GM21528 (cell line): ENCODE measurements around the gene PTPRT.

Source experiments
- ATAC-seq: cut with Tn5 transposase; IDR thresholded peaks from one replicate; pipeline ENCODE4 v1.9.1; 2021; ENCODE audit warnings: mild to moderate bottlenecking, moderate library complexity; ENCODE audit not compliant: unreplicated experiment, low FRiP score

The PTPRT gene

DNA sequence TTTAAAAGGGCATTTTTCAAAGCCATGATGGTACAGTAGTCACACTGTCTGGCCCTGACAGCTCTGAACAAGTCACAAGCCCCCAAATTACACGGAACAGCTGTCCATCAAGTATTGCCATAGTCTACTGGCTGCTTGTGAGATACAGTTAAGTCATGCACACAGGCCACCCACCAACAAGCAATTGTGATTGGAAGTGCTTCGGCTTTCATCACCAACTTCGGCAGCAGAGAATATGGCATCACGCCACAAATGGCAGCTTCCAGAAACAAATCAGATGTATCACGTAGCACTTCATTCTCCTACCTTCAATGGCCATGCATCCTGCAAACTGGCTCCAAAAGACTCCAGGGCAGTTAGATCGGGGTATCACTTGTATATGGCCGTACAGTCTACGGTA lies 160.5 kb downstream of the PTPRT start:
- no peak for ATAC-seq

DNA sequence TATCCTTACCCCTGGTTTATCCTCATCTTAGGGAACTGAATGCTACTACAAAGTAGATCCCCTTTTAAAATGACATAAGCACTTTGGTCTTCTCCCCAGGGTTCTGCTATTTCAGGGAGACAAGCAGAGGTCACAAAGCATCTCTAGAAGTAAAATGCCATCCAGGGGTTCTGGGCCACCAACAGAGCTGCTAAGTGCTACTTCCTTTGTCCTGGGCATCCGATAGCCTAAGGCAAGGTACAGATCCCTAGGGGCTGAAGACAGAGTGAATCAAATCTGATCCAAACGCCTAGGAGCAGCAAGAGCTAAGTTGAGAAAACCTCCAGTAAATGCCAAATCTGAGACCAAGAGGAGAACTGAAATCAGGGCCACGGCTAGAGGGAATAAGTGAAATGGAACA lies 161.2 kb downstream of the PTPRT start:
- ATAC-seq, result no peak

DNA sequence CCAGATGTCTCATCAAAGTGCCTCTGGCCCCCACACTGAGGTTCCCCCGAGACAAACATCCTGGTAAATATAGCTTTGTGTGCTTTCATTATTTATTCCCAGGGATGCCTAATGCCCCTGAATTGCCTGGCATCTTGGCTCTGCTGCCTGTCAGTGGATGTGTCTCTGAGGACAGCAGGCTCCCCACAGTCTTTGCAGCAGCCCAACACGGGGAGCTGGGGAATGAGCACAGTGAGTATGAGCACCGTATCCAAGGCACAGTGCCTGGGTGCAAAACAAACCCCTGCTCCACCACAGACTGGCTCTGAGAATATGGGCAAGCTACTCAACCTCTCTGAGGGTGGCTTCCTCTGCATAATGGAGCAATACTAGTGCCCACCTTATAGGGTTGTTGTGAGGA lies 165.9 kb downstream of the PTPRT start:
- no peak for ATAC-seq

DNA sequence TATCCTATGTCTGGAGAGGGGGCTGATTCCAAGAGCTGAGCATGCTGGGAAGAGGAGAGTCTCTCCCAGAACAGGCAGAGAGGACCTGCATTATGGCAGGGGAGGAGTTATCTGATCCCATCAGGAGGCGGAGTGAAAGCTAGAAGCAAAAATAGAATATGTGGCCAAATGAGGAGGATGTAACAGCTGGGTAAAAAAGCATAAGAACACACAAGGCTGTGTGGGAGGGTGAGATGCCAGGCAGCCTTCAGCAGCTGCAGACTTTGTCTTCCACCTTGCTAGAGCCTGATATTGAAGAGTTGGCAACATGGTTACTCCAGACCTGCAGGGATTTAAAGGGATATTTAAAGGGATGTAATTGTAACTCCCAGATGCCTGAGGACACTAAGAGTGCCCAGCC lies 167.1 kb downstream of the PTPRT start:
- ATAC-seq, result no peak

DNA sequence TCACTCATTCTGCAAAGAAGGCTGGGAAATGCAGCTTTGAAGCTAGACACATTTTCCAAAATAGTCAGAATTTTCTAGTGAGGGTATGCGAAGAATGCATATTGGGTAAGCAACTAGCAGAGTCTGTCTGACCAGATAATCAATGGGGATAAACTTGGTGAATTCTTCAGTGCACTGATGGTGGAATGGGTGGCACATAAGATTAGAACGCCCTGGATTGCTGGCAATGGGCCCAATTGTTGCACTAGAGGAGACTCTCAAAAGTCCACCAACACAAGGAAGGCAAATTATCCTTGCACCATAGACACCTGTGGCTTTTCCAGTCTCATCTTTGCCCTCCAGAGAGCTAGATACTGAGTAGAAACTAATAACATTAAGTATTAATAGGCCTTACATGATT lies 167.6 kb downstream of the PTPRT start:
- ATAC-seq, result no peak

DNA sequence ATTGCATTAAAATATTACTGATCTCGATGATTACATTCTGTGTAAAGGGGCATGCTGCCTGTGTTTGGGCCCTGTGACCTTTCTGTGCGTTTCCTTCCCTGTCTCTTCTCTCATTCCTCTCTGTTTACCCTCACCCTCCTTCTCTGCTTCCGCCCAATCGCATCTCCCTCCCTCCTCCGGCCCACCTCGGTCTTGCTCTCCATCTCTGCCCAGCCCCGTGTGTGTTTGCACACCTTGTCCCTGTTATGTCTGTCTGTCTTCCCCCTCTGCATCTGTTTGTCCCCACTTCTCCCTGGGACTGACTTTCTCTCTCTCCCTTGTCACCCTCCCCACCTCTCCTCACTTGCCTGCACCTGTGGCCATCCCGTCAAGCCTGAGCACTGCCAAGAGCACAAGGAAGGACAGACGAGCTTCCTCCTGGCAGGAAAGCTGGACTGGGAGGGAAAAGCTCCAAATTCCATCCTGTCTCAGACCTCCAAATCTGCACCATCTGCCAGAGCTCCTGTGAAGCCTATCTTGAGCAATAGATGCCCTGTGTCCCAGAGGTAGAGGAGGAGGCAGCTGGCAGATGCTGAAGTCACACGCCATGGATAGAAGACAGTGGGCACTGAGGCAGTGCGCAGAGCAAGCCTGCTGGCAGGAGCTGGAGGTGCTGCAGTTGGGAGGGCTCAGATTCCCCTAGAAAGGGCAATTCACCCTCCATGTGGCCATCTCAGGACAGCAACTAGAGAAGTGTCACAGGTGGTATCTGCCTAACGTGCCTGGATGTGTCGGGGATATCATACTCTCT lies 172.3 kb downstream of the PTPRT start:
- no peak for ATAC-seq

DNA sequence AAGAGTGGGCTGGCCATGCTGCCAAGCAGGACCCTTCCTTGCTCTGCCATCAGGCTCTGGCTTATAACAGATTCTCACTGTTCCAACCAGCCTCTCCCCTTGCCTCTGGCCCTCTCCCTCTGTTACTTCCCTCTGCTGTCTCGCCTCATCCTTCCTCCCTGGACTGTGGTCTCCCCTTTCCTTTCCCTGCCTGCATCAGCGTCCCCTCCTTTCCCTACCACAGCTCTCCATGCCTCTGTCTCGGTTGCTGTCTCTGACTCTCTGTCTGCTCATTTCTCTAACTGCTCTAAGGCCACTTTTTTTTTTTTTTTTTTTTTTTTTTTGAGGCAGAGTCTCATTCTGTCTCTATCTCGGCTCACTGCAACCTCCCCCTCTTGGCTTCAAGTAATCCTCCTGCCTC lies 173.4 kb downstream of the PTPRT start:
- ATAC-seq, result no peak

DNA sequence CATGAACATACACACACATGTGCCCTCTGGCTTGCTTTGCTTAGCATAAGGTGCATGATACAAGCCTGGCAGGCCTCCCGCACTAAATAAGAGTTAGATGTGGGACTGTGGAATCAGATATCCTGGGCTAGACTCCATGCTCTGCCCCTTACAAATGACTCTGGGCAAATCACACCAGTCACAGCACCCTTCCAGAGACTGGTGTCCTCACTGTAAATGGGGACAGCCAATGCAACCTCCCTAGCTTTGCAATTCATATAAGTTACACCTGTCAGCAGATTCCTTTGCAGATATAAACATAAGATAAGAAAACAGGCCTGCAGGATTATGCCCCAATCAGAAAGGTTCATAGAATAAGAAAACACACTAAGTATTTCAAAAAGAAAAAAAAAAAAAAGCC lies 174.1 kb downstream of the PTPRT start:
- ATAC-seq, result no peak

DNA sequence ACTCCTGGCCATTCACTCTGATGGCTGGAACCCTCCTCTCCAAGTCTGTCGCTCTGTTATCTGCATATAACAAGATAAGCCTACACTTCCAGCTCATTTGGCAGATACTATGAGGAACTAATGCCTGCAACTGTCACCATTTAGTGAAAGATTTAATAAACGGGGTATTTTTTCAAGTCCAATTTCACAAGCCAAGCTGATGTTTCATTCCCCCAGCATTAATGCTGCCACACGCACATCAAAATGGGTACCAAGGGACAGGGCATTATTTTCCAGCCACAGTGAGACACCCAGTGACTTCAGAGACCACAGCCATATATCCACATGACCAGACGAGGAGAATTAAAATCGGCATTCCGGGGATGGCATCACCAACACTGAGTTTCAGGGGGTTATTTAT lies 175.5 kb downstream of the PTPRT start:
- no peak for ATAC-seq

DNA sequence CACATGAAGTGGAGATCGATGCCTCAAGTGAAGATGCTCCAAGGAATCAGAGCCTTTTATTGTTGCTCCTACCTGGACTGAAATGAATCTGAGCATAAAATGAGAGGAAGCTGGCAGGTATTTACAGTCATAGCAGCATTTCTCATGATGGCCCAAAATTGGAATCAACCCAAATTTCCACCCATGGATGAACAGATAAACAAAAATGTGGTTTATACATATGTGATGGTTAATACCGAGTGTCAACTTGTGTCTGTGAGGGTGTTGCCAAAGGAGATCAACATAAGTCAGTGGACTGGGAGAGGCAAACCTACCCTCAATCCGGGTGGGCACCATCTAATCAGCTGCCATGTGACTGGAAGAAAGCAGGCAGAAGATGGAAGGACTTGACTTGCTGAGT lies 178.2 kb downstream of the PTPRT start:
- no peak for ATAC-seq

DNA sequence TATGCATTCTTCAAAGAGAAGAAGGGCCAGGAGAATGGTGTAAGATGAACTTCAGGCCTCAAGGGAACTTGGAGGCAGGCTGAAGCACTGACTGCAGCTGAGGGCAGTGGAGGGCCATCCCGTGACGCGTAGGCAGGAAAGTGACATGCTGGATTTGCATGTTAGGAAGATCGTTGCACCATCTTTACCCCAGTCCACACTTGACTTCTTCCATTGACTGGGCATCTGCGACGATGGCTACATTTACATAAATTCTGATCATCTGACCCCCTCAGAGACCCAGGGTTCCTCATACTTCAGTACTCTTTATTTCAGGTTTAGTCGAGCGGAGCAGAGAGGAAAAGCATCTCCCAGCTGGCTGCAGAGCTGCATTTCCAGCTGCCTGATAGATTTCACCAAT lies 180.2 kb downstream of the PTPRT start:
- ATAC-seq, result no peak

DNA sequence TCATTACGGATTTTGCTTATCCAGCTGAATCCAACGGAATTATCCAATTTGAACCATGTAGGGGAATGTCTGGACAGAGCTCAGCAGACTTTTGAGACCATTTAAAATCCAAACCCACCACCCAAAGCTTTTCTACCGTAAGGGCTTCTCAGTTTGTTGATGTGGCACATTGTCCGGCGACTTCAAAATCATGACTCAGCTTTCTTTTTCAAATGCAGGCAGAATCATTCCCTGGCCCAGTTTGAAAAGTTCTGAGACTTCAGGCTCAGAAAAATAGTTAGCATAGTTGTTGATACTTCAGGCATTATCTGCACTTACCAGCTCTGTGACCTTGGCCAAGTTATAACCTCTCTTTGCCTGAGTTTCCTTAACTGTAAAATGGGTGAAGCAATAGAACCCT lies 182.2 kb downstream of the PTPRT start:
- ATAC-seq, result no peak

DNA sequence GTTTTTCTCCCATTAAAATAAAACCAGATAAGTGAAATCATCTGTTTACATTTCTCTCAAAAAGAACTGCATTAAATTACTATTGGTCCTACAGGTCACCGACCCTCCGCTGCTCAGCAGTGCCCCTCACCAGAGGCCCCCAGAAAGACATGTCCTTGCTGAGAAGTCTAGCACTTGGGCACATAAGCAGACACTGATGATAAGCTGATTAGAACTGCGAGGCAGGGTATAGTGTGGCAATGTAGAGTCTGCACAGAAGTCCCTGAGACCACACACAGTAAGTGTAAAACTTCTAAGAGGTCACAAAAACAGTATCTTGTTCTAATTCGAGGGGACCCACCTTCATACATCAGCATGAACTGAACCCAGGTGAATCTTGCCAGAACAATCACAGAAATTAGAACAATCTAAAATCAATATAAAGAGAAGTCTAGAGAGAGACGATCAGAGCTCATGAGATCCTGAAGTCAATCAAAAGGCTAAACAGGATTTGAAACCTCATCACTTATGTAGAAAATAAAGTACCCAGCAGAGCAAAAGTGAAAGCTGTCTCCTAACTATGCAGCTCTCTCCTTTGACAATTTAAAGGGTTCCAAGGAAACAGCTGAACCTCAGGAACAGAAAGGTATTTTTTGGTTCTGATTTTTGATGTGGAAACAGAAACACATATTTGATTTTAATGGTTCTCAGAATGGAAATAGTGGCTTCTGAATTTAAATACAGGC lies 182.9 kb downstream of the PTPRT start:
- ATAC-seq, result no peak

DNA sequence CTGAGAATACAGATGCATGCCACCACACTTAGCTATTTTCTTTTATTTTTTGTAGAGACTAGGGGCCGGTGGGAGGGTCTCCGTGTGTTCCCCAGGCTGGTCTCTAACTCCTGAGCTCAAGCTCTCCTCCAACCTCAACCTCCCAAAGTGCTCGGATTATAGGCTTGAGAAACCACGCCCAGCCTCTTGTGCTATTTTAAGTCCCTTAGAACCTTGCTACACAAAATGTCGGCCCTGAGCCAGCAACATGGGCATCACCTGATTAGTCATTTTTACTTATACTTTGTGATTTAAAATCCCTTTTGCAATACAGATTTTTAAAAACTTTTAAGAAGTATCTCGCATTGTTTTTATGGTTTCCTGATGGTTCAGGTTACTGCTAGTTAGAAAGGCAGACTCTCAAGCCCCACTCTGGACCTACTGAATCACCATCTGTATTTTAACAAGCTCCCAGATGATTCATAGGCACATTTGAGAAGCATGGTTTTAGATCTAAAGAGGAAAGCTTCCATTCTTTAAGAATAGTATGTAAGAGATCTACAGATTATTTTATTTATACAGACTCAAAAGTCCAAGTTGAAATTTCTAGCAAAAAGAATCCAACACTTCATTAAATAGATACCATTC lies 186.3 kb downstream of the PTPRT start:
- ATAC-seq, result no peak

DNA sequence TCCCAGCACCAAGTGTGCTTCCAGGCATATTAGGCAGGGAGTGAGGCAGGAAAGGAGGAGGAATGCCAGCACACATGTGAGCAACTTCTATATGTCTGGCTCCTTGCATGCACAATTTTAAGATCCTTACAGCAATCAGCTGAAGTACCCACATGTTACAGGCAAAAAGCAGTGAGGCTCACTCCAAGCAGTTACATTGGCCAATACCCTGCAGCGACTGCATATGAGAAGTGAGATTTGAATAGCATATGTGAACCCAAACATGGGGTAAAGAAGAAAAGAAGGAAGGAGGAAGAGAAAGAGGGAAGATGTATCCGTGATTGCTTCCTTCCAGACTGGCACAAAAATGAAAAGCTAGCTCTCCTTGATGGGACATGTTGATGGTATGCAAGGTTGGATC lies 193.6 kb downstream of the PTPRT start:
- ATAC-seq, result no peak

DNA sequence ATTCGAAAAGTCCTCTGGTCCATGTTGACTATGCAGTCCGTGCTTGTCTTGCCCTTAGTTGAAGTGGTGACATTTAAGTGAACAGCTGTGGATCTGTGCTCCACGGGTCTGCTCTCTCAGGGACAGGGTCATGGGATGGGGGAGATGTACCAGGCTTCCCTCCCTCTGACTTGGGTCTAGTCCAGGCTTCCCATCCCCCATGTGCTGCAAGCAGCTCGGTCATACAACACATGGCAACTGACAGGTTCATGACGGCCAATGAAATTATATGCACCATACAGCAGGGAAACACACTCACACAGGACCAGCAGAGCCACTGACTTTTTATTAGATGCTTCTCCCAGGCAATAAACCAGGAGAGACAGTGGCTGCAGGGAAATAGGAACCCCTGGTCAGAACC lies 201.4 kb downstream of the PTPRT start:
- no peak for ATAC-seq

DNA sequence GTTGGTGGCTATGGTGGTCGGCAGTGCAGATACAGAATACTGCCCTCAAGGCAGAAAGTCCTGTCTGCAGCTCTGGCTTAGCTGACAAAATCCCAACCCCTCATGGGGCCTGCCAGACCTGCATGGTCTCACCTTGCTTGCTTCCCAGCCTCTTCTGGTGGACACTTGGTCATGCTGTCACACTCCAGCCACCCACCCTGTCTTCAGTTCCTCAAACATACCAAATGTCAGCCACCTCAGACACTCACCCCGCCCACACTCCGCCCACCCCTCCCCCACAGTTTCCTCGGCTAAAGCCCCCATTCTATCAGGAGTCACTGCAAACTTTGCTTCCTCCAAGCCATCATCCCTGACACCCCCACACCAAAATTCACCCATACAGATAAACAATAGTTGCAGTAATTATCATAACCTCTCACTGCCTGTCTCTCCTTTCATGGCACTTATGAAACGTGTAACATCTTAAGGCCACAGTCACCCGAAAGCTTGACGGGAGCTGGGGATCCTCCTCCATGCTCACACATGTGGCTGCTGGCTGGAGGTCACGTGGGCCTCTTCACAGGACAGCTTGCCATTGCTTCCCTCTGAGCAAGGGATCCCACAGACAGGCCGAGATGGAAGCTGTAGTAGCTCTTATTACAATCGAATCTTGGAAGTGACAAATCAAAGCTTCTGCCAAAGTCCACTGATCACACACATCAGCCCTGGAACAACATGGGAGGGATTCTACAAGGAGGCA lies 202.2 kb downstream of the PTPRT start:
- no peak for ATAC-seq

DNA sequence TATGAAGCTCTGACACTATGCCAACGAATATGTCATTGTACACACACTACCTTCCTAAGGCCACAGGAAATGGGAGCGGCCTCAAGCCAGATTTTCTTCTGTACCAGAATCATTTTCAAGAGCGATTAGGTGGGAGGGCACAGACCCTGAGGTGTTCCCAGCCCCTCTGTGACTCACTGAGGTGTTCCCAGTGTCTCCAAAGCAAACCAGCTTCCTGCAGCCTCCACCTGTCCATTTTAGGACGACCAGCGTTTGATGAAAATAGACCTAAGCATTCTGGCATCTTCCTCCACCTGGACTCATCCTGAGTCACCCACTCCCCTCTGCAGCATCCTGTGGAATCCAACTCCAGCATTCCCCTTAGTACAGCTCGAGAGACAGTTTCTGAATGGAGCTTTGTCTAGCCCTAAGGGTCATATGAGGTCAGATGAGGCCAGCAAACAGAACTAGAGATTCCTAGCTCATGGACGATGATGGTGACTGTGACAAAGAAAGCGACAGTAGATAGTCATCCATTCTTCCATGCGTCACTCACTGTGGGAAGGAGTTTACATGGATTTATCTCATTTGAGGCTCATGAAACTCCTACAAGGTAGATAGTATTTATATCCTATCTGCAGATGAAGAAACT lies 203.4 kb downstream of the PTPRT start:
- no peak for ATAC-seq

DNA sequence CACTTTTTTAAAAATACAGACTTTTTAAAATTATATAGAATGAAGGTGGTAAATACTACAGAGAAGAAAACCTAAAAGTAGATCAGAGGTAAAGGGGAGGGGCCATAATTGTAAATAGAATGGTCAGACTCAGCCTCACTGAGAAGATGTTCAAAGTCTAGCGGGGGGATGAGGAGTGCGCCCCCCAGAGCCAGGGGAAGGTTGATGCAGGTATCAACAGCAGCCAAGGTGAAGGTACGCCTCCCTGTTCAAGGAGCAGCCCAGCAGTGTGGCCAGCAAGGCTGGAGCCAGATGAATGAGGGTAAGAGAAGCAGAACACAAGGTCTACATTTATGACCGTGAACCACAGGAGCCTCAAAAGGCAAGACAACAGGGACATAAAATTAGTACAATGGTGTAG lies 204.1 kb downstream of the PTPRT start:
- no peak for ATAC-seq

DNA sequence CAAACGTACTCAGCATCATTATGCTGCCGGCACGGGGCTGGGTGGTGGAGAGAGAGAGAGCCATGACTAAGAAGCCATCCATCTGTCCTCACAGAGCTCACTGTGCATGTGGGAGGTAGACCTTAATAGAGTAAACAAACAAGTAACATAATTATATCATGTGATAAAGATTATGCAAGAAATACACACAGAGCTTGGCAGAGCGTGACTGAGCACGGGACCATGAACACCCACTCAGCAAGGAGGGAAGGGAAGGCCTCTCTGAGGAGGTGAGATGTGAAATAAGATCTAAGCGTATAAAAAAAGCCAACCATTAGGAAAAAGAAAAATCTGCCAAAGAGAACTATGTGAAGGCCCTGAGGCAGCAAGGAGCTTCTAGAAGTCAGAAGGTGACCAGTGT lies 207.5 kb downstream of the PTPRT start:
- ATAC-seq, result no peak

DNA sequence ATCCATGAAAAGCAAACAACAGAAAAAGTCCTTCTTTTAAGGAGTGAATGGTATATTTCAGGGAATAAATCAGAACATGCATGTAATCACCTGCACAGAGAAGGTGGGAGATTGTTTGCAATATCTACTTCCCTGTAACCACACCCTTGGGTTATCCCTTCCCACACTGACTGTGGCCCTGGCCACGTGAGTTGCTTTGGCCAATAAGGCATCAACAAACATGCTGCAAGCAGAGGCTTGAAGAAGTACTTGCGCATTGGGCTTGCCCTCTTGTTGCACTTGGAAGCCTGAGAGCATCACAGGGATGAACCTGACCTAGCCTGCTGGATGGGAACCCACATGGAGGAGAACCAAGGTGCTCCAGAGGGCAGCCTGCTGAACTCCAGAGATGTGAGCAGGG lies 208.5 kb downstream of the PTPRT start:
- ATAC-seq, result no peak
